ENCODE results near the gene ZBTB40.

ZBTB40 gene

DNA sequence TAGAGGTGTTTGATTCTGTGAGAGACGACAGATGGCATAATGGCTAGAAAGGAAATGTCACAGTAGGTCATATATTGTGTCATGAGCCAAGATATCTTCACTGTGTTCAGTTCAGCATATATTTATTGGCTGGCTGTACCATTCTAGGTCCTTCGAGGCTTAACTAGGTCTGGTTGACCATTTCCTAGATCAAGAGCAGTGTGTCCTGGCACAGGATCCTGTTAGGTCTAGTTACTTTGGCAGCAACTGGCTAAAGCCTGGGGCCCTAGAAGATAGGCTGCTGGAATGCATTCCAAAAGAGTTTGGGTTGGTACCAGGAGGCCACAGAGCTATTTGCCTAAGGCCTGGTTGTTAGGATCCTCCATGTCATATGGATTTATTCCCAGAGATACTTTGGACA is 20.9 kb downstream of the ZBTB40 start:
- DNase-seq: no peak

DNA sequence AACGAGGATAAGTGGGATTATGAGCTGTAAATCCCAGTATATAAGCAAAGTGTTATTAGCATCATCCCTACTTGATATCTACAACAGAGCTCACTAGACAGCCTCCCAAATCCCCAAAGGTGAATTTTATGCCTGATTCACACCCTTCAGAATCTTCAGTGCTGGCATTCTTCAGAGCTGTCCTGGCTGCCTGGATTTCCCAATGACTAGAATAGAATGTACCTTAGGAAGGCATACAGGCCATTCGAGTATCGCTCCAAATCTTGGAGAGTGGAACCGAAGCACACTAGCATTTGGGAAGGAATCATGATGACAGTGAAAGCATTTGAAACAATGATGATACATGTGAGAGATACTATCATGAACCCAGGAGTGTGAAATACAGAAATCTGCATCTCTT is 22.3 kb downstream of the ZBTB40 start:
- no peak for DNase-seq

DNA sequence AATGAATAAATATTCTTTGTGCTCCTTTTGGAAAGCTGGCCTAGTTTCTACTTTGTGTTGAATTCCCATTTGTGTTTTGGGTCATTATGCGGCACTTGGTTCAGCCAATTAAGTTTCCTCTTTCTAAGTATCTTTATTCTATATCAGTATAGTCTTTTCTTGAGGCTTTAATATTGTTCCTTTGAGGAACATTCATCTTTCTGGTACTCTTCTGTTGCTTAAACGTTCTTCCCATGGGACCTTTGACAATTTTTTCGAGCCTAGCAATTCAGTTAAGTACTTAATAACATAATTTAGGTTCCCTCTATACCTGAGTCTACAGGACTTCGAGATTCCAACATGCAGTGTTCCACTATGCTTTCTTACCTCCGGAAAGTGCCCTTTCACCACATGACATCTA is 24.9 kb downstream of the ZBTB40 start:
- no peak for DNase-seq

DNA sequence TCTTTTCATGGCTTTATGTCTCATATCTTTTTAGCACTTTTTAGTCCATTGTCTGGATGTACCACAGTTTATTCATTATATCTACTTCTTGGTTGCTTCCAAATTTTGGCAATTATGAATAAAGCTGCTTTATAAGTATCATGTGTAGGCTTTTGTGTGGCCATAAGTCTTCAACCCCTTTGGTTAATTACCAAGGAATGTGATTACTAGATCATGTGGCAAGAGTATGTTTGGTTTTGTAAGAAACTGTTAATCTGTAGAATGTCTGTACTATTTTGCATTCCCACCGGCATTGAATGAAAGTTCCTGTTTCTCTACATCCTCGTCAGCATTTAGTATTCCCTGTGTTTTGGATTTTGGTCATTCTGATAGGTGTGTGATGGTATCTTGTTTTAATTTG is 31.5 kb downstream of the ZBTB40 start:
- DNase-seq: no peak

DNA sequence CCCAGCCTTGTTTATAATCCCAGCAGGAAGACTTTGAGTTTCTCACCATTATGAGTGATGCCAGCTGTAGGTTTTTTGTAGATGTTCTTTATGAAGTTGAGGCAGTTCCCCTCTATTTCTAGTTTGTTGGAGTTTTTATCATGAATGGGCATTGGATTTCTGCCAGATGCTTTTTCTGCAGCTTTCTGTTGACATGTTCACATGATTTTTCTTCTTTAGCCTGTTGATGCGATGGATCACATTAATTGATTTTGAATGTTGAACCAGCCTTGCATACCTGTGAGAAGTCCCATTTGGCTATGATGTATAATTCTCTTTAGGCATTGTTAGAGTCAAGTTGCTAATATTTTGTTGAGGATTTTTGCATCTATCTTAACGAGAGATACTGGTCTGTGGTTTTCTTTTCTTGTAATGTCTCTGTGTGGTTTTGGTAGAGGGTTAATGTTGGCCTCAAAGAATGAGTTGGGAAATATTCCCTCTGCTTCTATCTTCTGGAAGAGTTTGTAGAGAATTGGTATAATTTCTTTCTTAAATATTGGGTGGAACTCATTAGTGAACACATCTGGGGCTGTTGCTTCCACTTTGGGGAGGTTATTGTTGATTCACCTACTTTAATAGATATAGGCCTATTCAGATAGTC is 33.2 kb downstream of the ZBTB40 start:
- DNase-seq: no peak

DNA sequence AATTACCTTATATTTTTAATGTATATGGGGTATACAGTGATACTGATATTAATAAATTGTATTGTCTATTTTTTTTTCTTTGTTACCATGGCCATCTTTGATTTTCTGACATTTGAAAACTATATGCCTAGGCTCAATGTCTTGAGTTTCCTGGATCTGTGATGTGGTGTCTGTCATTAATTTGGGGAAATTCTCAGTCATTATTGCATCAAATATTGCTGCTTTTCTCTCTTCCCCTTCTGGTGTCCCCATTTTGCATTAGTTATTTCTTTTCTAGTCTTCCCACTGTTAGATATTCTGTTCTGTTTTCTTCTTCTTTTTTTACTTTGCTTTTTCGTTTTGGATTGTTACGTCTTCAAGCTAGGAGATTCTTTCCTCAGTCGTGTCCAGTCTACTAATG is 33.8 kb downstream of the ZBTB40 start:
- no peak for DNase-seq

DNA sequence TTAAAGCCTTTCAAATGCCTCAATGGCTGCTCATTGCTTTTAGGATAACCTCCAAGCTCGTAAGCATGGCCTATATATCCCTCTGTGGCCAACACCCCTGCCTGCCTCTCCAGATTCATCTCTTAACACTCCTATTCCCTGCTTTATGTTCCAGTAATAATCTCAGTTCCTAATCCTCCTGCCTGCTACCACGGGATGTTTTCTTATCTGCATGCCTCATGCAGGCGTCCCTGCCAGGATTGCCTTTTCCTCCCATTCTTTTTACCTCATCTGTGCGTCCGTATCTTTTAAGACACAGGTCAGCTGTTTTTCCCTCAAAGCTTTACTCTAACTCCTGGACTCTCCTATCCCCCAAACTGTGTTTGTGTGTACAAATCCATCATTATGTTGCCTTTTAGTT is 36.1 kb downstream of the ZBTB40 start:
- no peak for DNase-seq

DNA sequence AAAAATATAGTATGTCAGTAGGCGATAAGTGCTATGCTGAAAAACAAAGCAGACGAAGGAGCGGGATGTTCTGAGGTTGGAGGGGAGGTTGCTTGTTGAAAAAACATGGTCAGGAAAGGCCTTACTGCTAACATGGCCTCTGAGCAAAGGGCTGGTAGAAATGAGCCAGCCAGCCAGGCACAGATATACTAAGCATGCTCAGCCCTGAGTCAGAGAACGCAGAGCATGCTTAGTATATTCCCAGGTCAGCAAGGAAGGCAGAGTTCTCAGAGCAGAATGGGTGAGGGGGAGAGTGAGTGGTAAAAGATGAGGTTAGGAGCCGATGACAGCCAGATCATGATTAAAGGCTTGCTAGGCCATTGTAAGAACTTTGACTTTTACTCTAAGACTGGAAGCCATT is 36.7 kb downstream of the ZBTB40 start:
- DNase-seq: no peak

DNA sequence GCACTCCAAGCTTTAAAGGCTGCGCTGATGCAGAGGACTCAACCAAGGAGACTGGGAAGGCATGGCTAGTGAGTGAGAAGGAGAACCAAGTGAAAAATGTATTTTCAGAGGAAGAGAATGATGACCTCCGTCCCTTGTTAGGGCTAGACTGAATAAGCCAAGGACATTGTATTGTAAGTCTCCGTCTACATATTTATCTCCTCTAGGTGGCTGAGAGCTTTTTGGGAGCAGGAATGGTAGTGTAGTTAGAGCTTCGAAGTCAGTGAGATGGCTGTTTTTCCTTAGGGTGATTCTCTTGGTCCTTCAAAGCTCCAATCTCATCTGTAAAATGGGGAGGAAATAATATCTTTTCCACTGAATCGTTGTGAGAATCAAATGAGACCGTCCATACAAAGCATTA is 37.6 kb downstream of the ZBTB40 start:
- no peak for DNase-seq

DNA sequence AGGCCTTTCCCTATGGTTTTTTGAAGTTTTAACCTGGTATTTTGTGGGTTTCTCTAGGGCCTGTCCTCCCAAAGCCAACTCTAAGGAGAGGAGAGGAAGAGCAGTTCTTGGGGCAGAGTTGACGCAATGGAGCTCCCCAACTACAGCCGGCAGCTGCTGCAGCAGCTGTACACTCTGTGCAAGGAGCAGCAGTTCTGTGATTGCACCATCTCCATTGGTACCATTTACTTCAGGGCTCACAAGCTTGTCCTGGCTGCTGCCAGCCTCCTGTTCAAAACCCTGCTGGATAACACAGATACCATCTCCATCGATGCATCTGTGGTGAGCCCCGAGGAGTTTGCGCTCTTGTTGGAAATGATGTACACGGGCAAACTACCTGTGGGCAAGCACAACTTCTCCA is 38.2 kb downstream of the ZBTB40 start:
- DNase-seq: no peak

DNA sequence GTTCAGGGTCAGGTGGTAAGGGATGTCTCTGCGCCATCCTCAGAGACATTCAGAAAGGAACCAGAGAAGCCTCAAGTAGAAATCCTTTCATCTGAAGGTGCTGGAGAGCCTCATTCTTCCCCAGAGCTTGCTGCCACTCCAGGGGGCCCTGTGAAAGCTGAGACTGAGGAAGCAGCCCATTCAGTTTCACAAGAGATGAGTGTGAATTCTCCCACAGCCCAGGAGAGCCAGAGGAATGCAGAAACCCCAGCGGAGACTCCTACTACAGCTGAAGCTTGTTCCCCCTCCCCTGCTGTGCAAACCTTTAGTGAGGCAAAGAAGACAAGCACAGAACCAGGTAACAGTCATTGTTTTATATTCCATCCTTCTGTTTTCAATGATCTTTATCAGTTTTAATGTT is 38.7 kb downstream of the ZBTB40 start:
- DNase-seq: no peak

DNA sequence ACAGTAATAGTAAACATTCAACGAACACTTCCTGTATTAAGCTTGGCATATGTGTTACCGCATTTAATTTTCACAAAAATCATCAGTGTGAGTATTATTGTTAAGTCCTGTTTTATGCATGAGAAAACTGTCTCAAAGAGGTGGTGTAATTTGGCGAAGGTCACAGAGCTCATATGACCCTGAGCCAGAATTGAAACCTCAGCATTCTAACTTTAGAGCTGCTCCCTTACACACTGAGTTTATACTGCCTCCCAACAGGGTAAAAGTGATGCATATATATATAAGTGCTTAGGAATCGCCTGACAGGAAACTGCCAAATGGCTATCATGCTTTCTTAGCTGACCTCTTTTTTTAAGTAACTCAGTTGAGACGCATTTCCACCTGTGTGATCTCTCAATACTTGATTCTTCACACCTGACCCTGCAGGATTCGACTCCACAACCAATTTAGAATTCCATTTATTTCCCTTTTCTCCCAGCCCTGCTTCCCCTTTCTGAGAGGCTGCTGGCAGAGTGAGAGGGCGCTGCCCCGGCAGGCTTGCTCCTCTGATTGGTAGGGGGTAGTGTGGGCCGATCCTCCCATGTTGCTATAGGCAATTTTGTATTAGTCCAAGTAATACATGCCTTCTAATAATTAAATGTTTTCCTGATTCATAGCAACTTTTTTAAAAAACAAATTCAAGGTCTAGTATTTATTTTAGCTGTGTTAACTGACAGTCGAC is 40.5 kb downstream of the ZBTB40 start:
- DNase-seq: no peak

DNA sequence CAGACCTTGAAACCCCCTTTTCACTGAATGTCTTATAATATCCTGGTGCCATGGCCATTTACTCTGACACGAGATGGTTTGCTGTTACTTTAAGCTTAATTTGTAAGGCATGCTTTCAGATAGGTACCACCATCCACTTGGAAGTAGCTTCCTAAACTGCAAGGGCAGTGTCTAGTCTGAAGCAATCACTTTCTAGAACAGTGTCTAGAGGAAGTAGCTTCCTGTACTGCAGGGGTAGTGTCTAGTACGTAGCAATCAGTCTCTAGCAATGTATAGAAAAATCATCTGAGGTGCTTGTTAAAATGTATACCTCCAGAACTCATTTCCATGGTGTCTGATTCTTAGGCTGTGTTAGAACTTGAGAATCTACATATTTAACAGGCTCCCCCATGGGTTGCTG is 42.5 kb downstream of the ZBTB40 start:
- no peak for DNase-seq

DNA sequence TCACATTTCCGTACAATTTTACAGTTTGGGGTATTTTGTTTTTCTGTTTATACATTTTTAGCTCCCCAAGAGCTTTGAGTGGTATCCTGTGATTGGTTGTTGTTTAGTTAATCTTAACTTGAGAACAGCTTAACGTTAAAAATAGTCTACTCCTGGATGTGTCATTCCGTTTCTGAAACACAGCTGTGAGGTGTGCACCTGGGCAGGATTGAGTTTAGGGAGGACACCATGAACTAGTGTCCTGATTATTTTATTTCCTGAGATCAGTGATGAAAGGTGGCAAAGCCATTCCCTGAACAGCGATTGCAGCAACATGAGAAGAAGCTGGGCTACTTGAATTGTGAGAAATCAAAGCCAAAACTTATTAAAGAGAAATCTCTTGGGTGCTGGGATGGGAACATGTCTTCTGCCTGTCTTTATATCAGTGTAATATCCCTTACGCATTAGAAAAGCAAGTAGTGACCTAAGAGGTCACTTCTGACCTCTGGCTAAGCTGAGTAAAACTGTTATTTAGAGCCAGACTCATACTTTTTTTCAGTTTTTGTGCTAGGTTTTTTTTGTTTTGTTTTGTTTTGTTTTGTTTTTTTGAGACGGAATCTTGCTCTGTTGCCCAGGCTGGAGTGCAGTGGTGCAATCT is 43.4 kb downstream of the ZBTB40 start:
- DNase-seq: no peak

DNA sequence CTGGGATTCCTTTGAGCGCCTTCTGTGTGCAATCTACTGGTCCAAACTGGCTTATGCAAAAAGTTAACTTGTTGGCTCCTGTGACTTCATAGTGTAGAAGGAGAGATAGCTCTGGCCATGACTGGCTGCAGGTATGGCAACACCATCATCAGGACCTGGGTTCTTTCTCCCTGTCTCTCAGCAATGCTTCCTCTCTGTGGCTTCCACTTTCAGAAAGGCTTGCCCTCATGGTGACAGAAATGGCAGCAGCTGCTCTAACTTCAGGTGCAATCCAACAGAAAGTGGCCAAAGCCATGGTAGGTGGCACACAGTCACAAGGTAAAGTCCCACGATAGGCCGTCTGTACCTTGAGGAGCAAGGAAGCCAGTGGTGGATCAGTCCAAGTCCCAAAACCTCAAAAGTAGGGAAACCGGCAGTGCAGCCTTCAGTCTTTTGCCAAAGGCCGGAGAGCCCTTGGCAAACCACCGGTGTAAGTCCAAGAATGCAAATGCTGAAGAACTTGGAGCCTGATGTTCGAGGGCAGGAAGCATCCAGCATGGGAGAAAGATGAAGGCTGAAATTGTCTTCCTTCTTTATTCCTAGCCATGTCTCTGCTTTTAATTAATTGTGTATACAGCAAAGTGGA is 45.0 kb downstream of the ZBTB40 start:
- no peak for DNase-seq

DNA sequence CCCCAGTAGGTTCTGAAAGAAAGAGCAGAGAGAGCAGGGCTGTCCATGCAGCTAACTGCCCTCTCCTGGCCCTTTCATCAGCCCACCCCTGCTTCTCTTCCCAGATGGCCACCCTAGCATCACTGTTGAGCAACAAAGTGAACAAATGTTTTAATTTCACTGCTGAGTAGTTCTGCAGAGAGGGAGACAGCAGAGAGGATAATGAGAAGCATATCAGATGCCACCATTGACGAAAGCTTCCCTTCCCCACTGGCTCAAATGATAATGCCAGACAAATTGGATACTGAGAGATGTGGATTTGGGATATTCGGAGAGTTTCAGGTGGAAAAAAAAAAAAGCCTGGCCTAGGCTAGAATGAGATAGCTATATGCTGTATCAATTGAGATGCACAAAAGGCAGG is 46.8 kb downstream of the ZBTB40 start:
- no peak for DNase-seq

DNA sequence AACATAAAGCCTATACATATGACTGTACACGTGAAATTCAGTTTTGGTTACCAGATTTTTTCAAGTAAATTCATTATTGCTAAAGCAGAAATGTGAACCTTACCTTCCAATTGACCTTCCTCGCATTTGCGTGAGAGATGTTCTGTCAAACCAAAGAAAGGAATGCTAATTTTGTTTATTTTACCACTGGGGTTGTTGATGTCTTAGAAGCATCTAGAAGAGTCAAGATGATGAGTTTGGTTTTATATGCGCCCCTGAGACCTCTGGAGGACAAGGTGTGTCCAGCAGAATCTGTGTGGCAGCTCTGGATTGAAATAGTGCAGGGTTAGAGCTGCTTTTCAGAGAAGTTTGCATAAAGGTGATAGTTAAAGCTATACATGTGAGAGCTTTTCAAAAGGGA is 48.4 kb downstream of the ZBTB40 start:
- DNase-seq: no peak

DNA sequence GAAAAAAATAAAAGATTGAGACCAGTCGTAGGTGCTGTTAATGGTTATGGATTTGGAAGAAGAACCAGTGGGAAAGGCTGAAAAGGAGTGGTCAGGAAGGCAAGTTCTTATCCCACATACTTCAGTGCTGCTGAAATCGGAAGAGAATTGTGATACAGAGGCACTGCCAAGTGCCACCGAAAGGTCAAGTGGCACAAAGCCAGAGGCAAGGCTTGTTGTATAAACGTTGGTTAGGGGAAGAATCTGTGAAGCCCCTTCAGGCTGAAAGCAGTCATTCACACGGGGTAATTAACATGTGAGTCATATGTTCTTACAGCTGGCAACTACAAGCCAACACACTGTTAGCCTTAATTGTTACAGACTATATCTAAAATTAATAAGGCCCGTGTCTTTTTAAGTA is 48.8 kb downstream of the ZBTB40 start:
- peak; percentile 53 for DNase-seq

DNA sequence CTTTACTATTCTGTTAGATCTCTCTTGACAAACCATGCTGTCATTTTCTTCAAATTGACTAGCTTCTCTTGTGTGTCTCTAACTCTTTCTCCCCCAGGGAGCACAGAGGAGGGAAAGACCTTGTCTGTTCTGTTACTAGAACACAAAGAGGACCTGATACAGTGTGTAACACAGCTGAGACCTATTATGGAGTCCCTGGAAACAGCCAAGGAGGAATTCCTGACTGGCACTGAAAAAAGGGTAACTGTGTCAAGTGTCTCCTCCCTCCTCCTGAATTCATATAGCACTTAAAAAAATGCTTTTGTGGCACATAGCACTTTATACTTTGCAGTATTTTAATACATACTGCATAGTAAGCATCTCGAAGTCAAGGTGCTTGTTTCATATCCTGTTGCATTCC is 50.6 kb downstream of the ZBTB40 start:
- DNase-seq: no peak

DNA sequence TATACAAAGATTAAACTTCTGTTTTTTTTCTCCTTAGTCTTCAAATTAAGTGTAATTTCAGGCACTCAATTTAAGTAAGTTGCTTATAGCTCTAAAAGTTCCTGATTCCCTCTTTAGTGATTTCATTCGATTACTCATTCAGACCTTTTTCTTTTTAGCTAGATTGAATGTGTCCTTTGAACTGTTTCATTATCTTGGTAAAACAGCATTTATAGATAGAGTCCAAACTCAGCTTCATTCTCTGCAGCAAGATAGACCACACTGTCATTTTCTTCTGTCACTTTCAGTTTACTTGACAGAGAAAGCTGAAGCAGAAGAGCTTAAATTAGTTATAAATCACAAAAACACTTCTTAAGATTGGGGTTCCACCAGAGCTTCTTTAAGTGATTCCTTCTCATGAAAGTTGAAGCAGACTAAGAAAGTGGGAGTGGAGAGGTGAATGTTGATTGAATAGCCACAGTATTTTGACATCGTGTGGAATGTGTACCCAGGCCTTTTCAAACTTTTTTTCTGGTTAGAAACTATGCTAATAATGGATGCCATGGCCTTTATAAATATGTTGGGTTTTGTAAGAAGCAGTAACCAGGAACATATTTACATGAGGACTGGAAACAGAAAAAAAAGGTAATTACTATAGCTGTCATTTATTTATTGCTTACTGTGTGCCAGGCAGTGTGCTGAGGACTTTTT is 52.2 kb downstream of the ZBTB40 start:
- no peak for DNase-seq

DNA sequence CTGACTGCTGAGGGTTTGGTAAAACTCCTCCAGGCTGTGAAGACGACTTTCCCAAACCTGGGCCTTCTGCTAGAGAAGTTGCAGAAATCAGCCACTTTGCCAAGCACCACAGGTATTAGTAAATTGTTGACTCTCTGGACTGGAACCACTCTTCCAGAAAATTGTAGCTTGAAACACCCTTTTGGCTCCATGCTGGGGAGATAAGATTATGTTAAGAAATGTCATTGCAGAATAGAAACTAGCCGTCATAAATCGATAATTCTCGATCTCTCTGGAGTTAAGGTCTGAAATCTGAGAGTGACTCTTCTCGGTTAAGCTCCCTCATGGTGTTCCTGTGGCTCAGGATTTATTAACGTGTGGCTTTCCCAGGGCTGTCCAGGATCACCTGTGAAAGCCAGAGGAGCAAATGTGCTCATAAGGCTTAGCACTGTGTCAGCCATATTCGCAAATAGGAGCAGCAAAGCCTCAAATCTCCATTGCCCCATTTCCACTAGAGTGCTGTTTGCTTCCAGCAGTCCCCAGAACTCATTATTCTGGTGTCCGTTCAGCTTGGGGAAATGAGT is 54.6 kb downstream of the ZBTB40 start:
- no peak for DNase-seq

DNA sequence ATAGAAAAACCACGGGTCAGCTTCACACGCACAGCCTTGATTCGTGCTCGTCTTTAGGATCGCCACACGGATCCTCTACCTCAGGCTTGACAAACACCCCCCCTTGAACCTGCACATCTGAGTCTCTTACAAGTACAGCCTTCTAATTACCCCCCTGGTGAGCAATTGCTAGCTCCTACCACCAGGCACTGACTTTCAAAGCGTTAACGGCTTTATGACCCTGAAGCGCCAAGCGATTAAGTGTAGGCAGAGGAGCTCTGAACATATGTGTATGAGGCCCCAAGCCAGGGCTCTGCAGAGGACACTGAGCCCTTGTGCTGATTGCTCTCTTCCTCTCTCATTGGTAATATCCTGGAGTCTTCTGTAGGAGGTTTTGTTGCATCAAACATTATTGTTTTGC is 55.9 kb downstream of the ZBTB40 start:
- no peak for DNase-seq

DNA sequence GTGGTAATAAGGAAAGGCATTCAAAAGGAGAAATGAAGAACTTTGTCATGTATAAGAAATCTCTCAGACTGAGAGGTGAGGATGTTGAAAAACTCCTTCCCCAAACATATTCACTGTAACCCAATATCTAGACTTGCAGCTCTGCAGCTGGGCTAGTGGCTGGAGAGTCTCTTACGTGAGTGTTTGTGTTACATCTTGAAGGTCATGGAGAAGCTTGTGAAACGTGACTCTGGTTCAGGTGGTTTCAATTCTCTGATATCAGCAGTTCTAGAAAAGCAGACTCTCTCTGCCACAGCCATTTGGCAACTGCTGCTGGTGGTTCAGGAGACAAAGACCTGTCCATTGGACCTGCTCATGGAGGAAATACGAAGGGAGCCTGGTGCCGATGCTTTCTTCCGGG is 56.7 kb downstream of the ZBTB40 start:
- no peak for DNase-seq

Data from right forelimb (tissue), 1 donor.